ENCODE data around the gene INCA1. TPM values are rescaled to one million over a fixed set of nuclear protein-coding genes. Genes with fewer than 3 reads are reported as not detected.
A peak's percentile ranks its signal among the peaks of the same experiment; 100 is the strongest.

Gene INCA1
- total and polyA plus RNA-seq, 2 of the 13 experiments (the other 11 are each of a cell fraction or from before 2014, with no cell fraction given) = 0.93 to 2.6 TPM

- ATAC-seq (no peak), FAIRE-seq (no peak), DNase-seq (ENCODE audit: low spot score) (no peak)
- in situ Hi-C loops (cut with HindIII; ENCODE audit: extremely low pct_ligation_motif_present, low pct_unique_long_range_greater_than_20kb) (no loop called here), intact Hi-C loops (cut with micrococcal nuclease; ENCODE audit: unreplicated experiment) (no loop called here)
- H3K27me3 ChIP-seq (ENCODE audit: control insufficient read depth in 1 of 2, insufficient read depth in 2 of 2, low read length in 2 of 2) = no peaks in the 10 kb centered on the region; a peak in 1 of 5 replicates
- H3K27ac ChIP-seq (ENCODE audit: extremely low read length, insufficient read depth, low read length) = peak overlapping the region; percentile 38
- H3K4me1 ChIP-seq (ENCODE audit: insufficient read depth, low read length) = peaks cover 38% of the 10 kb centered on the region
- no TSS peak for BruUV-seq (replicated peaks)
- H3K9ac ChIP-seq (ENCODE audit: insufficient read depth, low read depth, low read length) = no peak overlapping the region
- H3K79me2 ChIP-seq (ENCODE audit: insufficient read depth, low read length) = peaks cover 61% of the 10 kb centered on the region
- whole genome bisulfite sequencing (ENCODE audit: low lambda C conversion rate) = 82% methylated on average over 7 of the region's 8 CpGs
- POLR2A ChIA-PET = interaction anchor here (1.6 to 10.0 kb wide), 2 partner anchors 22 to 24 kb away, joined by 6 to 273 read pairs; partner anchors contain the start of gene SPAG7
- no peak overlapping the region for H3K4me3 ChIP-seq (replicated peaks in 1 of 3; ENCODE audit: insufficient read depth in 1 of 3, low read depth in 2 of 3, low read length in 3 of 3)
- CTCF ChIA-PET (ENCODE audit: low intra/inter-chr PET ratio, low total read pairs) = no interaction called here
- no peak overlapping the region for H2AFZ ChIP-seq (ENCODE audit: low read length)
- H3K4me2 ChIP-seq (ENCODE audit: low read depth, low read length) = no peak overlapping the region
- H3K36me3 ChIP-seq (replicated peaks in 1 of 2; ENCODE audit: control insufficient read depth in 1 of 2, insufficient read depth in 2 of 2, low read length in 2 of 2) = peaks cover 18 to 37% of the 10 kb centered on the region in 2 experiments
- H3K9me3 ChIP-seq (ENCODE audit: low read length) = no peaks in the 10 kb centered on the region
- H4K20me1 ChIP-seq (ENCODE audit: insufficient read depth, low read length) = peaks cover 33% of the 10 kb centered on the region
- TF ChIP-seq ZFY (CRISPR knock-in tag; IDR thresholded peaks at IDR 0.05) (no peak), ZNF326 (CRISPR knock-in tag; IDR thresholded peaks at IDR 0.05; ENCODE audit: borderline replicate concordance) (no peak), HHEX (CRISPR knock-in tag; IDR thresholded peaks at IDR 0.05) (no peak), ZC3H4 (CRISPR knock-in tag; IDR thresholded peaks at IDR 0.05; ENCODE audit: borderline replicate concordance) (no peak), GMEB1 (CRISPR knock-in tag; IDR thresholded peaks at IDR 0.05; ENCODE audit: borderline replicate concordance) (no peak), DMTF1 (CRISPR knock-in tag; IDR thresholded peaks at IDR 0.05) (no peak), SOX5 (CRISPR knock-in tag; IDR thresholded peaks at IDR 0.05; ENCODE audit: borderline replicate concordance) (no peak), ZNF841 (CRISPR knock-in tag; IDR thresholded peaks at IDR 0.05; ENCODE audit: borderline replicate concordance) (no peak), SIN3B (IDR thresholded peaks at IDR 0.05; ENCODE audit: low read length) (no peak), ZFP1 (CRISPR knock-in tag; IDR thresholded peaks at IDR 0.05) (no peak), CREB3 (CRISPR knock-in tag; IDR thresholded peaks at IDR 0.05) (no peak), TIGD3 (CRISPR knock-in tag; IDR thresholded peaks at IDR 0.05; ENCODE audit: borderline replicate concordance) (0 out of 2 replicates have a peak, but pooled peaks have one; percentile 40), AGO2 (optimal IDR thresholded peaks at IDR 0.05; ENCODE audit: low read depth, low read length) (peak; percentile 79), AKAP8 (CRISPR knock-in tag; IDR thresholded peaks at IDR 0.05) (peak; percentile 24; the same call in 1 of the 2 replicates), HOXA7 (CRISPR knock-in tag; IDR thresholded peaks at IDR 0.05) (no peak), POLR2G (IDR thresholded peaks at IDR 0.05; ENCODE audit: low read depth, low read length) (peak; percentile 75), REL (CRISPR knock-in tag; conservative IDR thresholded peaks at IDR 0.05) (no peak), KDM4B (CRISPR knock-in tag; IDR thresholded peaks at IDR 0.05) (no peak), KDM5A (IDR thresholded peaks at IDR 0.05; ENCODE audit: borderline replicate concordance, low read length) (no peak), HOXA3 (CRISPR knock-in tag; IDR thresholded peaks at IDR 0.05) (no peak), FOXO1 (CRISPR knock-in tag; IDR thresholded peaks at IDR 0.05) (no peak)
Observed at GRCh38 chr17:4944554-4945175, 52.7 kb downstream of the INCA1 start.

All from HepG2 (cell line).